ENCODE results near the gene APLNR. TPM values are rescaled to one million over a fixed set of nuclear protein-coding genes. Genes with fewer than 3 reads are reported as not detected.

Gene APLNR
- total RNA-seq, 2 experiments from 2014 or later = not detected

- Mint-ChIP-seq H3K36me3 (ENCODE audit: low read depth) (no peaks in the 10 kb centered on the region), H3K4me3 (no peak overlapping the region), H3K27ac (no peak overlapping the region), H3K27me3 (peaks cover 4% of the 10 kb centered on the region), H3K9me3 (no peaks in the 10 kb centered on the region), H3K4me1 (no peaks in the 10 kb centered on the region)
- POLR2A ChIA-PET = no interaction called here
- CTCF ChIA-PET = no interaction called here
- no peak for DNase-seq
Measured at GRCh38 chr11:57203359-57203758, 33.7 kb downstream of the APLNR start.

- H3K9me3 Mint-ChIP-seq = no peaks in the 10 kb centered on the region
- DNase-seq = no peak
- CTCF ChIA-PET = no interaction called here
- H3K4me1 Mint-ChIP-seq = no peaks in the 10 kb centered on the region
- no peaks in the 10 kb centered on the region for H3K36me3 Mint-ChIP-seq (ENCODE audit: low read depth)
- no peak overlapping the region for H3K4me3 Mint-ChIP-seq
- POLR2A ChIA-PET = no interaction called here
- no peak overlapping the region for H3K27ac Mint-ChIP-seq
- H3K27me3 Mint-ChIP-seq = peaks cover 2% of the 10 kb centered on the region
Measured at GRCh38 chr11:57202281-57202680, 34.8 kb downstream of the APLNR start.

DNA sequence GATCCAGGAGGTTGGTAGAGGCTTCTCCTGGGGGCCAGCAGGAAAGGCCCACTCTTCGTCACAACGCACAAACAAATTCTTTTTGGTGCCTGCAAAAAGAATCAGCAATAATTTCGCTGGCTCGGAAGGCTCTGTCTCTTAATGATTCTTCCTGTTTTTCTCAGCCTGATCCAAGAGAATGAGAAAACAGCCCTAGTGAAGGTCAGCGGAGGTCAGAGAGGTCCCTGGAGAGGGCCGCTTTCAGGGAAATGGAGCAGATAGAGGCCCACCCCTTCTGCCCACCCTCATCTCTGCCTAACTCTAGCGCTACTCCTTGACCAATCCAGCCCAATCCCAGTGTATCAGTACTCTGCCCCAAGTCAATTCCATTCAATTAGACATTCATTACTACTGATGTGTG lies 36.1 kb downstream of the APLNR start:
- H3K4me3 Mint-ChIP-seq = no peak overlapping the region
- POLR2A ChIA-PET = no interaction called here
- CTCF ChIA-PET = no interaction called here

GRCh38 chr11:57199330-57199729 lies 37.7 kb downstream of the APLNR start:
- POLR2A ChIA-PET = no interaction called here

More for the DNA sequence above, 36.1 kb downstream of the APLNR start:
- H3K27ac Mint-ChIP-seq = no peak overlapping the region
- H3K4me1 Mint-ChIP-seq = no peaks in the 10 kb centered on the region
- no peak for DNase-seq
- H3K27me3 Mint-ChIP-seq = peaks cover 2% of the 10 kb centered on the region
- no peaks in the 10 kb centered on the region for H3K36me3 Mint-ChIP-seq (ENCODE audit: low read depth)
- no peaks in the 10 kb centered on the region for H3K9me3 Mint-ChIP-seq

DNA sequence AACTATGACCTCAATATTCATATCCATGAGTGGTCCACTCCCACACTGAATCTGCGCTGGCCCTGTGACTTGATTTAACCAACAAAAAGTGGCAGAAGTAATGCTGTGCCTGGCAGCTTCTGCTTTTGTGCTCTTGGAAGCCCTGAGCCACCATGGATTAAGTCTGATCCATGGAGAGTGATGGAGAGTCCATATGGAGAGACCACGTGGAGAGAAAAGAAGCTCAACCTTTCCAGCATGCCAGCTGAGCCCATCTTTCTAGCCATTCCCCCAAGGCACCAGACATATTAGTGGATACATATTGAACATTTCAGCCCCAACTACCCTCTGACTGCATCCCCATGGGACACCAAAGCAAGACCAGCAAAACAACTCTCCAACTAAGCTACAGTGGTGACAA lies 39.3 kb downstream of the APLNR start:
- Mint-ChIP-seq H3K4me3 (no peak overlapping the region), H3K9me3 (no peaks in the 10 kb centered on the region), H3K4me1 (no peaks in the 10 kb centered on the region), H3K27me3 (no peaks in the 10 kb centered on the region), H3K27ac (no peak overlapping the region), H3K36me3 (ENCODE audit: low read depth) (no peaks in the 10 kb centered on the region)
- ChIA-PET POLR2A (no interaction called here), CTCF (no interaction called here)
- DNase-seq = no peak

More at GRCh38 chr11:57199330-57199729, 37.7 kb downstream of the APLNR start:
- CTCF ChIA-PET = no interaction called here
- DNase-seq = no peak
- Mint-ChIP-seq H3K27ac (no peak overlapping the region), H3K36me3 (ENCODE audit: low read depth) (no peaks in the 10 kb centered on the region), H3K27me3 (peaks cover 2% of the 10 kb centered on the region), H3K4me3 (no peak overlapping the region), H3K4me1 (no peaks in the 10 kb centered on the region), H3K9me3 (no peaks in the 10 kb centered on the region)

- no peak for DNase-seq
- no peaks in the 10 kb centered on the region for H3K9me3 Mint-ChIP-seq
- H3K36me3 Mint-ChIP-seq (ENCODE audit: low read depth) = no peaks in the 10 kb centered on the region
- ChIA-PET POLR2A (no interaction called here), CTCF (no interaction called here)
- peaks cover 1% of the 10 kb centered on the region for H3K27me3 Mint-ChIP-seq
- no peaks in the 10 kb centered on the region for H3K4me1 Mint-ChIP-seq
- no peak overlapping the region for H3K27ac Mint-ChIP-seq
- no peak overlapping the region for H3K4me3 Mint-ChIP-seq
Measured at GRCh38 chr11:57196596-57196995, 40.5 kb downstream of the APLNR start.

DNA sequence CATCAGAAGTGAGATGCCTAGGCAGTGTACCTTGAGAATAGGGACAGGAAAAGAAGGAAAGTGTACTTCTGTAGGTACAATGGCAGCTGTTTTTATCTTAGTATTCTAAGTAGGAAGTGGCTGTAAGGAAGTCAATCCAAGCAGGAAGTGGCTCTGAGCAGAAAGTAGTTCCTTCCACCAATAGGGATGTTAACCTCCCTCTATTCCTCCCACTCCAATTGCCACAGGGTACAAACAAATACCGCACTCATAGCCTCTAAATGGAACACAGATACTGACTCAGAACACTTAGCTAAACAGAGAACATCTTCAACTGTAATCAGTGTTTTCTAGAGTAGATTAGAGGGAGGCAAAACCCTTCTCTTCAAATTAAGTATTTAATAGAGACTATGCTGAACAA lies 44.7 kb downstream of the APLNR start:
- POLR2A ChIA-PET = no interaction called here
- H3K27ac Mint-ChIP-seq = no peak overlapping the region
- CTCF ChIA-PET = no interaction called here
- H3K9me3 Mint-ChIP-seq = no peaks in the 10 kb centered on the region
- H3K36me3 Mint-ChIP-seq (ENCODE audit: low read depth) = no peaks in the 10 kb centered on the region
- no peak overlapping the region for H3K4me3 Mint-ChIP-seq
- peaks cover 2% of the 10 kb centered on the region for H3K27me3 Mint-ChIP-seq
- no peak for DNase-seq
- H3K4me1 Mint-ChIP-seq = no peaks in the 10 kb centered on the region

- H3K4me3 Mint-ChIP-seq = no peak overlapping the region
- H3K36me3 Mint-ChIP-seq (ENCODE audit: low read depth) = no peaks in the 10 kb centered on the region
- ChIA-PET POLR2A (no interaction called here), CTCF (no interaction called here)
- H3K27ac Mint-ChIP-seq = no peak overlapping the region
- no peaks in the 10 kb centered on the region for H3K9me3 Mint-ChIP-seq
- H3K4me1 Mint-ChIP-seq = no peaks in the 10 kb centered on the region
- H3K27me3 Mint-ChIP-seq = peaks cover 2% of the 10 kb centered on the region
- no peak for DNase-seq
Measured at GRCh38 chr11:57191311-57192219, 45.5 kb downstream of the APLNR start.

- ChIA-PET POLR2A (no interaction called here), CTCF (no interaction called here)
- H3K4me3 Mint-ChIP-seq = no peak overlapping the region
Measured at GRCh38 chr11:57190548-57190947, 46.5 kb downstream of the APLNR start.

More at GRCh38 chr11:57190548-57190947, 46.5 kb downstream of the APLNR start:
- Mint-ChIP-seq H3K4me1 (no peaks in the 10 kb centered on the region), H3K27me3 (peaks cover 2% of the 10 kb centered on the region), H3K27ac (no peak overlapping the region), H3K36me3 (ENCODE audit: low read depth) (no peaks in the 10 kb centered on the region), H3K9me3 (no peaks in the 10 kb centered on the region)
- DNase-seq = no peak

Other genes starting within 250 kb of the APLNR start
- gene OR5AK2, start 248.3 kb downstream of the APLNR start, total RNA-seq = not detected
- gene LRRC55, start 55.3 kb downstream of the APLNR start, total RNA-seq = not detected
- 10 to 100 TPM in 1 of 2 experiments, 1 to 10 TPM in 1; 8.9 to 10.4 TPM for gene TNKS1BP1, start 87.7 kb upstream of the APLNR start, total RNA-seq
- 100 to 1,000 TPM; 165 to 175 TPM for gene SSRP1, start 98.6 kb upstream of the APLNR start, total RNA-seq
- not detected for gene P2RX3, start 101.1 kb upstream of the APLNR start, total RNA-seq
- not detected for gene PRG3, start 143.9 kb upstream of the APLNR start, total RNA-seq
- gene PRG2, start 153.4 kb upstream of the APLNR start, total RNA-seq = under 1 TPM; 0.17 to 0.40 TPM
- 100 to 1,000 TPM in 1 of 2 experiments, 10 to 100 TPM in 1; 98.2 to 104 TPM for gene SLC43A3, start 189.9 kb upstream of the APLNR start, total RNA-seq
- under 1 TPM in 1 of 2 experiments, not detected in 1; 0.35 TPM for gene RTN4RL2, start 223.3 kb upstream of the APLNR start, total RNA-seq